Heart left ventricle (tissue), 16 donors: ENCODE results near the gene NCOA1. TPM values are rescaled to one million over a fixed set of nuclear protein-coding genes. Genes with fewer than 3 reads are reported as not detected.
"Not testable (repeated sequence)": the region's sequence is repeated elsewhere in the genome, so short reads cannot be mapped to it uniquely, and the experiment has no call there.

Source experiments
- ATAC-seq, 4 donors: fragments of 200-7000 bp; cut with Tn5 transposase; one replicate each; pipeline ENCODE4 v1.9.1; 2020 to 2022; ENCODE audit warnings: moderate library complexity in 4 of 4, mild to moderate bottlenecking in 3 of 4, moderate number of reproducible peaks in 1 of 4
- DNase-seq, 5 donors: peaks; one replicate each; pipeline ENCODE4 v3.0.0-alpha.2; 2020
- H3K27ac ChIP-seq, 12 donors: fragments of 200-600 bp; sonication (generic) in 4 of 12; one replicate each; pipeline versions ENCODE4 v1.5.0 to v1.8.0; 2016 to 2022; ENCODE audit warnings: mild to moderate bottlenecking in 2 of 12
- H3K27me3 ChIP-seq, 9 donors: fragments of 200-600 bp; sonication (generic) in 2 of 9; one replicate each; pipeline versions ENCODE4 v1.5.1 to v1.8.0; 2016 to 2022; ENCODE audit warnings: mild to moderate bottlenecking in 3 of 9
- H3K36me3 ChIP-seq, 9 donors: fragments of 200-600 bp; sonication (generic) in 2 of 9; one replicate each; pipeline versions ENCODE4 v1.5.0 to v1.8.0; 2018 to 2022; ENCODE audit warnings: mild to moderate bottlenecking in 2 of 9
- H3K4me1 ChIP-seq, 12 donors: fragments of 200-600 bp; sonication (generic) in 4 of 12; one replicate each; pipeline versions ENCODE4 v1.5.0 to v1.8.0; 2016 to 2022; ENCODE audit warnings: mild to moderate bottlenecking in 3 of 12
- H3K4me3 ChIP-seq, 12 donors: fragments of 200-600 bp; sonication (generic) in 4 of 12; one replicate each; pipeline versions ENCODE4 v1.5.0 to v1.8.0; 2017 to 2022; ENCODE audit warnings: mild to moderate bottlenecking in 9 of 12, moderate library complexity in 4 of 12
- H3K9me3 ChIP-seq, 12 donors: fragments of 200-600 bp; sonication (generic) in 4 of 12; one replicate each; pipeline versions ENCODE4 v1.5.0 to v1.8.0; 2016 to 2022; ENCODE audit warnings: mild to moderate bottlenecking in 1 of 12
- CTCF ChIP-seq, 12 donors: fragments of 200-600 bp; sonication (generic) in 4 of 12; IDR thresholded peaks; one replicate each; pipeline versions ENCODE4 v1.5.0 to v1.8.0; 2018 to 2022; ENCODE audit warnings: antibody characterized with exemption in 12 of 12, mild to moderate bottlenecking in 5 of 12
- POLR2A ChIP-seq, 2 donors: fragments of 450-650 bp; IDR thresholded peaks; one replicate each; pipeline ENCODE4 v1.6.1; 2017; ENCODE audit warnings: antibody characterized with exemption in 2 of 2, mild to moderate bottlenecking in 2 of 2, moderate library complexity in 2 of 2
- WGBS, 4 donors: extraction: QIAGEN DNeasy Blood & Tissue Kit in 2 of 4; methylation state at CpG; one replicate each; pipeline versions ENCODE4 v1.1.5 to v1.1.7; 2013 to 2018; 5-methylcytosine and 5-hydroxymethylcytosine counted together
- intact Hi-C, 10 donors: fragments of 100-400 bp; cut with DNase I; formaldehyde crosslinking; loops; one replicate each; pipeline versions ENCODE4 v1.11.1 to v1.14.2; 2022
- polyA plus RNA-seq, 2 donors: library from polyadenylated mRNA; stranded (reverse); fragments of 200-250 nt; gene quantifications; one replicate each; pipeline ENCODE4 v1.2.3, GENCODE V29; 2013
- total RNA-seq, 9 donors: library from RNA; depleted of rRNA in 2 of 9; stranded (reverse); fragments of >200 nt in 2 of 9; fragmentation: NEBNext Ultra II Directional in 3 of 9; extraction: Animal tissue kit (Norgen Biotek cat#: 25700) in 3 of 9; gene quantifications; one replicate each; pipeline versions ENCODE4 v1.1.0 to v1.2.4, GENCODE V29; 2016 to 2023
- donor health status: ischemic (EF 13 %, LVEDD 7.1; RV severe dilation, severe dysfunction).
- donor health status: healthy with polysubstance abuse.
- donor health status: DM: no; HTN: yes; CAD: no.
- donor health status: DM: no; HTN: no; CAD: no.
- donor health status: ischemic (EF 25% LVEDD 6.9; RV normal size, moderate dysfunction).
- donor health status: ischemic (EF 25% LVEDD 5.7; RV mildly dilated, moderate dysfunction).
- donor health status: healthy.
- donor health status: DM: yes; HTN: yes; CAD: no.
- donor health status: ischemic (EF 35%, LVEDD 5.7; RV mildly dilated, moderate dysfunction).
- donor health status: nonischemic (EF 11% LVEDD 7.7; RV severe dilation, severe dysfunction).
- donor health status: DM: yes; HTN: yes; CAD: no.
- donor health status: PGD.
- donor health status: ischemic (EF 29% LVEDD 5.4; RV normal size, mild dysfunction).
- donor health status: nonischemic (EF 23%, LVEDD 6.1; RV moderate dilation, normal function).

Gene NCOA1
- total and polyA plus RNA-seq, 11 donors: 8.5 to 42.3 (median 32.4) TPM

- H3K27ac ChIP-seq: no peak overlapping the region
- ATAC-seq (no peak), DNase-seq (no peak)
- TF ChIP-seq POLR2A (IDR thresholded peaks at IDR 0.05) (no peak), CTCF (IDR thresholded peaks at IDR 0.05) (peak; percentile 4 to 33 (median 14))
- WGBS, 4 donors: 61 to 89% (median 88%) methylated on average over 2 of the region's 2 CpGs
- peaks cover 0 to 11% (median 0%) of the 10 kb centered on the region in 12 donors for H3K4me1 ChIP-seq
- no peak overlapping the region for H3K4me3 ChIP-seq
- no peaks in the 10 kb centered on the region for H3K27me3 ChIP-seq
- H3K9me3 ChIP-seq: peaks cover 0 to 25% (median 5%) of the 10 kb centered on the region in 12 donors
- intact Hi-C loops: no loop called here
- no peaks in the 10 kb centered on the region for H3K36me3 ChIP-seq
Observed at GRCh38 chr2:24543252-24543651, 52.2 kb downstream of the NCOA1 start.

- no peak for ATAC-seq
- WGBS, 4 donors: 94 to 98% (median 96%) methylated on average over 1 of the region's 1 CpG
Observed at GRCh38 chr2:24544456-24545115, 53.5 kb downstream of the NCOA1 start.

GRCh38 chr2:24546669-24547068 lies 55.6 kb downstream of the NCOA1 start:
- 25 to 73% (median 51%) methylated on average over 1 of the region's 1 CpG for WGBS, 4 donors
- DNase-seq (no peak), ATAC-seq (peak in 3 of 4 donors; percentile 20 to 52 (median 32))
- Histone ChIP-seq H3K36me3 (no peaks in the 10 kb centered on the region), H3K27ac (no peak overlapping the region), H3K4me1 (peaks cover 0 to 3% (median 0%) of the 10 kb centered on the region in 12 donors), H3K27me3 (no peaks in the 10 kb centered on the region), H3K4me3 (no peak overlapping the region), H3K9me3 (peaks cover 0 to 25% (median 5%) of the 10 kb centered on the region in 12 donors)
- no peak for TF ChIP-seq POLR2A (IDR thresholded peaks at IDR 0.05)
- no peak for TF ChIP-seq CTCF (IDR thresholded peaks at IDR 0.05)
- intact Hi-C loops: no loop called here

More at GRCh38 chr2:24544456-24545115, 53.5 kb downstream of the NCOA1 start:
- H3K36me3 ChIP-seq: no peaks in the 10 kb centered on the region
- peaks cover 0 to 8% (median 0%) of the 10 kb centered on the region in 12 donors for H3K4me1 ChIP-seq
- H3K27ac ChIP-seq: no peak overlapping the region
- intact Hi-C loops: no loop called here
- H3K4me3 ChIP-seq: no peak overlapping the region
- TF ChIP-seq CTCF (IDR thresholded peaks at IDR 0.05): no peak
- H3K9me3 ChIP-seq: peaks cover 0 to 25% (median 5%) of the 10 kb centered on the region in 12 donors
- no peaks in the 10 kb centered on the region for H3K27me3 ChIP-seq
- DNase-seq: no peak

- Histone ChIP-seq H3K4me3 (no peak overlapping the region), H3K27ac (no peak overlapping the region), H3K36me3 (no peaks in the 10 kb centered on the region), H3K4me1 (peaks cover 0 to 3% (median 0%) of the 10 kb centered on the region in 12 donors), H3K27me3 (no peaks in the 10 kb centered on the region), H3K9me3 (peaks cover 0 to 17% (median 0%) of the 10 kb centered on the region in 12 donors)
- WGBS, 4 donors: 82 to 98% (median 95%) methylated on average over 4 of the region's 4 CpGs
- DNase-seq: no peak
- no peak for ATAC-seq
- intact Hi-C loops: no loop called here
- TF ChIP-seq CTCF (IDR thresholded peaks at IDR 0.05) (no peak), POLR2A (IDR thresholded peaks at IDR 0.05) (no peak)
Observed at GRCh38 chr2:24548058-24548457, 57.0 kb downstream of the NCOA1 start.

GRCh38 chr2:24550301-24550700 lies 59.2 kb downstream of the NCOA1 start:
- H3K4me3 ChIP-seq, H3K36me3 ChIP-seq, H3K9me3 ChIP-seq, DNase-seq, ATAC-seq, H3K27ac ChIP-seq, H3K27me3 ChIP-seq, H3K4me1 ChIP-seq: not testable (repeated sequence)
- 64 to 85% (median 81%) methylated on average over 2 of the region's 2 CpGs for WGBS, 4 donors
- intact Hi-C loops: loop anchor here in 1 of 10 donors (10.0 kb wide), 1 partner anchor 116 kb away; no protein-coding TSS in a partner anchor
